GF-D8 (cell line): ENCODE results near the gene RUNX1.

Experiments
- DNase-seq: peaks from one replicate; lab custom pipeline; 2025; lab: John Stamatoyannopoulos, UW

The RUNX1 gene

GRCh38 chr21:34946385-34946840 lies 102.7 kb downstream of the RUNX1 start:
- peak; percentile 60 for DNase-seq

- no peak for DNase-seq
Measured at GRCh38 chr21:34945288-34945687, 103.8 kb downstream of the RUNX1 start.

- DNase-seq: no peak
Measured at GRCh38 chr21:34944015-34944755, 104.9 kb downstream of the RUNX1 start.

- DNase-seq: no peak
Measured at GRCh38 chr21:34942911-34943310, 106.2 kb downstream of the RUNX1 start.

- DNase-seq: no peak
Measured at GRCh38 chr21:34941162-34941561, 107.9 kb downstream of the RUNX1 start.

- DNase-seq: no peak
Measured at GRCh38 chr21:34939673-34940331, 109.3 kb downstream of the RUNX1 start.

- no peak for DNase-seq
Measured at GRCh38 chr21:34938089-34938764, 110.9 kb downstream of the RUNX1 start.

- DNase-seq: no peak
Measured at GRCh38 chr21:34936883-34937563, 112.1 kb downstream of the RUNX1 start.

- DNase-seq: no peak
Measured at GRCh38 chr21:34936371-34936789, 112.7 kb downstream of the RUNX1 start.

- no peak for DNase-seq
Measured at GRCh38 chr21:34935898-34936297, 113.2 kb downstream of the RUNX1 start.

GRCh38 chr21:34935452-34935851 lies 113.7 kb downstream of the RUNX1 start:
- DNase-seq: no peak

- DNase-seq: no peak
Measured at GRCh38 chr21:34934350-34934749, 114.8 kb downstream of the RUNX1 start.

GRCh38 chr21:34933609-34934335 lies 115.3 kb downstream of the RUNX1 start:
- DNase-seq: no peak

GRCh38 chr21:34932233-34932632 lies 116.9 kb downstream of the RUNX1 start:
- no peak for DNase-seq

GRCh38 chr21:34930971-34931370 lies 118.1 kb downstream of the RUNX1 start:
- no peak for DNase-seq

- DNase-seq: no peak
Measured at GRCh38 chr21:34928637-34929036, 120.5 kb downstream of the RUNX1 start.

GRCh38 chr21:34927992-34928391 lies 121.1 kb downstream of the RUNX1 start:
- no peak for DNase-seq

GRCh38 chr21:34926803-34927467 lies 122.2 kb downstream of the RUNX1 start:
- no peak for DNase-seq

GRCh38 chr21:34925597-34925996 lies 123.5 kb downstream of the RUNX1 start:
- DNase-seq: no peak

GRCh38 chr21:34924771-34925419 lies 124.2 kb downstream of the RUNX1 start:
- DNase-seq: no peak

GRCh38 chr21:34924194-34924593 lies 124.9 kb downstream of the RUNX1 start:
- DNase-seq: no peak
